ENCODE data around the gene UBE2D2. TPM values are rescaled to one million over a fixed set of nuclear protein-coding genes. Genes with fewer than 3 reads are reported as not detected.

Gene UBE2D2
- total RNA-seq, 6 experiments from 2014 or later, result 38.3 to 68.3 (median 53.1) TPM

DNA sequence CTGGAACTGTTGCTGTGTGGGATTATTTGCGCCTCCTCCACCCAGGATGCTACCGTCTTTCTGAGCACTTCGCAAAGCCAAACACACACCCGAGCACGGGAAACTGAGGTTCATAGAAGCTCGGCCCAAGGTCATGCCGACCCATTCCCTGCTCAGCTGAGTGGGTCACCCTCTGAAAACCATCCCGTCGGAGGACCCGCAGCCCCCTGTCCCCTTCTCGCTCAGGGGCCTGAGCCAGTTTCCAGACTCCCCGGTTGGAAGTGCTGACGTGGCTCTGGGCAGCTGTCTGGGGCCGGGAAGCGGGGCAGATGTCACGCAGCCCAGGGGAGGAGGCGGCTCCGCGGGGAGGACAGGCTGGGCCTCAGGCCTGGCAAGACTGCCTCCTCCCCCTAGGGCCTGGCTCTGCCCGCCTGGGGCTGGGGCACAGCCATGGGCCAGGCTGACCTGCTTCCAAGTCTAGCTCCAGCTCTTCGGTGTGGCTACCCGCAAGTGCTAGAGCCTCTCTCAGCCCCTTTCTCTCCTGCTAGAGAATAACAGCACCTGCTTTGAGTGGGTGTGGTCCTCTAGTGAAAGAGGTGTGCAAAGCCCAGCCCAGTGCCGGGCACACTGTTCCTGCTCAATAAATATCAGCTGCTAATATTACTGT, 77.1 kb downstream of the UBE2D2 start:
- ATAC-seq (peak; percentile 68 to 82 (median 74)), DNase-seq (peak; percentile 94 to 97 (median 96))
- Histone ChIP-seq H3K36me3 (no peaks in the 10 kb centered on the region), H3K4me1 (peaks cover 8 to 66% (median 31%) of the 10 kb centered on the region in 4 donors), H3K27ac (peak overlapping the region; percentile 88 to 95 (median 94)), H3K9me3 (no peaks in the 10 kb centered on the region), H3K27me3 (no peaks in the 10 kb centered on the region), H3K4me3 (peak overlapping the region; percentile 46 to 63 (median 59))
- WGBS (ENCODE audit: insufficient coverage, low coverage, low lambda C conversion rate, missing lambda C conversion rate), result 10% methylated on average over 1 of the region's 23 CpGs
- TF ChIP-seq POLR2A (IDR thresholded peaks at IDR 0.05) (peak; percentile 67), CTCF (IDR thresholded peaks at IDR 0.05) (no peak)
- intact Hi-C loops (cut with DNase I), result loop anchor here (5.0 kb wide), 2 partner anchors 49 to 129 kb away; no protein-coding TSS in a partner anchor

GRCh38 chr5:139638736-139639618, 77.8 kb downstream of the UBE2D2 start:
- no peak for ATAC-seq
- intact Hi-C loops (cut with DNase I), result loop anchor here (5.0 kb wide), 2 partner anchors 48 to 128 kb away; no protein-coding TSS in a partner anchor
- Histone ChIP-seq H3K27me3 (no peaks in the 10 kb centered on the region), H3K4me3 (peak overlapping the region in 2 of 3 donors; percentile 59 to 63), H3K27ac (peak overlapping the region; percentile 88 to 95 (median 94)), H3K36me3 (no peaks in the 10 kb centered on the region), H3K4me1 (peaks cover 8 to 67% (median 37%) of the 10 kb centered on the region in 4 donors), H3K9me3 (no peaks in the 10 kb centered on the region)
- 19% methylated on average over 4 of the region's 12 CpGs for WGBS (ENCODE audit: insufficient coverage, low coverage, low lambda C conversion rate, missing lambda C conversion rate)
- no peak for TF ChIP-seq POLR2A (IDR thresholded peaks at IDR 0.05)
- no peak for TF ChIP-seq CTCF (IDR thresholded peaks at IDR 0.05)
- DNase-seq, result peak in 1 of 3 donors; percentile 51

DNA sequence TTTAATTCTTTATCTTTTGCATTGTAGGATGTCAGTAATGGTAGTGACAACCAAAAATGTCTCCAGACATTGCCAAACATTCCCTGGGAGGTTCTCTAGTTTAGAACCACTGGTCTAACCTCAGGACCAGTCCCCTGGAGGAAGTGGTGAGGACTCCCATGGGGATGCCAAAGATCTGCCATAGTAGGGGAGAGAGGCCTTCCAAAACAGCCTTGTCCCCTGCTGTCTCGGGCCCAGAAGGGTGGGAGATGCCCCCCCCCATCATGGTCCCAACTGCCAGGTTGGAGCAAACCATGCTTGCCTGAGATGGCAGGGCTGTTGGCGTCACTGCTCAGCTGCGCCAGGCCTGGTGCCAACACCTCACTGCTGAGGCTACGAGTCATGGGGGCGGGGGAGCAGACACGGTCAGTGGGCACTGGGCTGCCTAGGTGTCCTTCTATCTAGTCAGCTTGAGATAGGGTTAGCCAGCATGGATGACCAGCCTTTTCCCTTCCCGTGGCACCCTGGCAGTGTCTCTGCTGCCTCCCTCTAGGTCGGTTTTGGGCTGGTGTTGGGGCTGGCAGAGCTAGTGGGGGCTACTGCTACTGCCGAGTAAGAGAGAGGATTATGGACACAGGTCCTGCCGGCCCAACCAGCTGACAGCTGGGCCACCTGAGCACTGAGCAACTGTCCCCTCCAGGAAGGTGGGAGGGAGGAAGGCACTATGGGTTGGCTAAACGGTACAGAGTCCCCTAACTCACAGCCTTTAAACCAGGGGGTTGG, 78.7 kb downstream of the UBE2D2 start:
- Histone ChIP-seq H3K9me3 (no peaks in the 10 kb centered on the region), H3K4me3 (no peak overlapping the region), H3K27ac (peak overlapping the region; percentile 9 to 95 (median 94)), H3K4me1 (peaks cover 8 to 74% (median 43%) of the 10 kb centered on the region in 4 donors), H3K27me3 (no peaks in the 10 kb centered on the region), H3K36me3 (no peaks in the 10 kb centered on the region)
- ATAC-seq (no peak), DNase-seq (peak; percentile 72 to 76 (median 72))
- TF ChIP-seq CTCF (IDR thresholded peaks at IDR 0.05) (no peak), POLR2A (IDR thresholded peaks at IDR 0.05) (no peak)
- 20% methylated on average over 1 of the region's 11 CpGs for WGBS (ENCODE audit: insufficient coverage, low coverage, low lambda C conversion rate, missing lambda C conversion rate)
- intact Hi-C loops (cut with DNase I), result loop anchor here (5.0 kb wide), 2 partner anchors 48 to 128 kb away; no protein-coding TSS in a partner anchor
